DND-41 (cell line): ENCODE results near the gene DGKG.

Experiments
- ATAC-seq: fragments of 200-7000 bp; cut with Tn5 transposase; 3 replicates; pipeline ENCODE4 v1.9.1; 2021; ENCODE audit warnings: low read depth; ENCODE audit not compliant: insufficient read depth
- DNase-seq: peaks from one replicate; pipeline ENCODE4 v3.0.0-alpha.2; 2020
- H2AFZ ChIP-seq: 2 replicates; pipeline ENCODE4 v1.6.0; 2012; ENCODE audit warnings: low read depth, low read length
- H3K27ac ChIP-seq: 2 replicates; pipeline ENCODE4 v1.5.1; 2012; ENCODE audit warnings: low read length, inconsistent platforms
- H3K27me3 ChIP-seq: fragments of 200-600 bp; sonication (generic); 2 replicates; pipeline ENCODE4 v1.6.0; 2012; ENCODE audit warnings: low read length, mild to moderate bottlenecking, inconsistent platforms; ENCODE audit not compliant: insufficient read depth, poor library complexity
- H3K36me3 ChIP-seq: 2 replicates; pipeline ENCODE4 v1.5.1; 2012; ENCODE audit warnings: low read length, inconsistent platforms; ENCODE audit not compliant: insufficient read depth
- H3K4me1 ChIP-seq: 2 replicates; pipeline ENCODE4 v1.5.1; 2012; ENCODE audit warnings: mild to moderate bottlenecking, low read length; ENCODE audit not compliant: insufficient read depth
- H3K4me2 ChIP-seq: 2 replicates; pipeline ENCODE4 v1.6.0; 2012; ENCODE audit warnings: mild to moderate bottlenecking, moderate library complexity, low read length, inconsistent platforms; ENCODE audit not compliant: insufficient read depth
- H3K4me3 ChIP-seq, 2 experiments: fragments of 200-600 bp in 1 of 2; shearing (Covaris generic) in 1 of 2; 2 replicates each; pipeline ENCODE4 v1.5.1; 2012 to 2016; ENCODE audit warnings: inconsistent platforms in 2 of 2, low read length in 2 of 2, mild to moderate bottlenecking in 2 of 2, low read depth in 1 of 2, moderate library complexity in 1 of 2
- H3K79me2 ChIP-seq: 2 replicates; pipeline ENCODE4 v1.6.0; 2012; ENCODE audit warnings: low read length, inconsistent platforms; ENCODE audit not compliant: insufficient read depth
- H3K9ac ChIP-seq: 2 replicates; pipeline ENCODE4 v1.6.0; 2012; ENCODE audit warnings: low read depth, mild to moderate bottlenecking, inconsistent platforms, low read length, moderate library complexity
- H3K9me3 ChIP-seq: 2 replicates; pipeline ENCODE4 v1.5.1; 2012; ENCODE audit warnings: low read length, moderate library complexity, mild to moderate bottlenecking, inconsistent platforms; ENCODE audit not compliant: insufficient read depth, severe bottlenecking
- H4K20me1 ChIP-seq: 2 replicates; pipeline ENCODE4 v1.6.0; 2012; ENCODE audit warnings: low read length; ENCODE audit not compliant: insufficient read depth
- CTCF ChIP-seq: IDR thresholded peaks from 2 replicates; pipeline ENCODE4 v1.5.1; 2012; ENCODE audit warnings: borderline replicate concordance, low read length, moderate library complexity, mild to moderate bottlenecking; ENCODE audit not compliant: poor library complexity, severe bottlenecking; ENCODE audit errors: extremely low read depth
- EZH2 ChIP-seq: IDR thresholded peaks from 3 replicates; pipeline ENCODE4 v1.6.1; 2012; ENCODE audit warnings: borderline replicate concordance, low read depth, mild to moderate bottlenecking, moderate library complexity, low read length, inconsistent platforms; ENCODE audit not compliant: severe bottlenecking

Gene DGKG

GRCh38 chr3:186267758-186268157 lies 94.3 kb downstream of the DGKG start:
- Histone ChIP-seq H3K79me2 (no peaks in the 10 kb centered on the region), H3K9me3 (no peaks in the 10 kb centered on the region), H3K36me3 (no peaks in the 10 kb centered on the region), H3K4me1 (no peaks in the 10 kb centered on the region), H4K20me1 (0 out of 2 replicates have a peak, but pooled peaks cover 2% of the 10 kb centered on the region), H3K27me3 (peaks cover 4% of the 10 kb centered on the region), H3K27ac (no peak overlapping the region), H3K4me3 (no peak overlapping the region), H2AFZ (no peak overlapping the region), H3K4me2 (no peak overlapping the region), H3K9ac (no peak overlapping the region)
- no peak for ATAC-seq
- no peak for TF ChIP-seq CTCF
- DNase-seq, result no peak

GRCh38 chr3:186264608-186265400 lies 97.2 kb downstream of the DGKG start:
- Histone ChIP-seq H3K4me1 (no peaks in the 10 kb centered on the region), H3K4me3 (no peak overlapping the region), H3K4me2 (no peak overlapping the region), H4K20me1 (0 out of 2 replicates have a peak, but pooled peaks cover 6% of the 10 kb centered on the region), H3K36me3 (no peaks in the 10 kb centered on the region), H3K9ac (no peak overlapping the region), H3K79me2 (no peaks in the 10 kb centered on the region), H2AFZ (no peak overlapping the region), H3K27me3 (peaks cover 4% of the 10 kb centered on the region), H3K9me3 (no peaks in the 10 kb centered on the region), H3K27ac (no peak overlapping the region)
- no peak for DNase-seq
- no peak for ATAC-seq
- TF ChIP-seq EZH2, result no peak

- no peaks in the 10 kb centered on the region for H3K79me2 ChIP-seq
- H3K4me3 ChIP-seq, result no peak overlapping the region
- no peak overlapping the region for H3K27ac ChIP-seq
- H3K9ac ChIP-seq, result no peak overlapping the region
- no peaks in the 10 kb centered on the region for H3K4me1 ChIP-seq
- 0 out of 2 replicates have a peak, but pooled peaks cover 4% of the 10 kb centered on the region for H4K20me1 ChIP-seq
- no peak overlapping the region for H3K4me2 ChIP-seq
- TF ChIP-seq CTCF, result peak; percentile 29
- no peak for TF ChIP-seq EZH2
- no peaks in the 10 kb centered on the region for H3K9me3 ChIP-seq
- H3K27me3 ChIP-seq, result peaks cover 4% of the 10 kb centered on the region
- ATAC-seq (no peak), DNase-seq (no peak)
- no peaks in the 10 kb centered on the region for H3K36me3 ChIP-seq
- H2AFZ ChIP-seq, result no peak overlapping the region
These were observed 100.4 kb downstream of the DGKG start for GRCh38 chr3:186261638-186262037.

GRCh38 chr3:186260726-186261125 lies 101.3 kb downstream of the DGKG start:
- TF ChIP-seq EZH2 (no peak), CTCF (peak; percentile 25)
- no peak overlapping the region for H3K9ac ChIP-seq
- no peaks in the 10 kb centered on the region for H3K9me3 ChIP-seq
- H3K36me3 ChIP-seq, result no peaks in the 10 kb centered on the region
- 0 out of 2 replicates have a peak, but pooled peaks cover 4% of the 10 kb centered on the region for H4K20me1 ChIP-seq
- H3K4me1 ChIP-seq, result no peaks in the 10 kb centered on the region
- H3K79me2 ChIP-seq, result no peaks in the 10 kb centered on the region
- ATAC-seq (0 out of 3 replicates have a peak, but pooled peaks have one; percentile 33), DNase-seq (no peak)
- no peak overlapping the region for H3K4me2 ChIP-seq
- no peak overlapping the region for H3K4me3 ChIP-seq
- H3K27me3 ChIP-seq, result peaks cover 4% of the 10 kb centered on the region
- H3K27ac ChIP-seq, result no peak overlapping the region
- H2AFZ ChIP-seq, result no peak overlapping the region
